Endothelial cell of umbilical vein (primary cell): ENCODE measurements around the gene SORCS2. TPM values are rescaled to one million over a fixed set of nuclear protein-coding genes. Genes with fewer than 3 reads are reported as not detected.

Experiments
- BruUV-seq: library from RNA; stranded (reverse); fragments of 400-500 nt; replicated peaks from 2 replicates; lab custom pipeline; 2021; lab: Mats Ljungman, UMichigan
- CTCF ChIA-PET: fragments of 300-600, 350-600 bp; sonication (Branson Sonifier 250); formaldehyde crosslinking; loops from one replicate; lab custom pipeline; 2021; ENCODE audit warnings: antibody characterized with exemption, inconsistent platforms; lab: Charles Lee
- POLR2A ChIA-PET: fragments of 300-600, 350-600 bp; sonication (Branson Sonifier 250); formaldehyde crosslinking; loops from one replicate; lab custom pipeline; 2021; ENCODE audit warnings: antibody characterized with exemption, inconsistent platforms; lab: Charles Lee
- DNase-seq: peaks from one replicate; pipeline ENCODE4 v3.0.0-alpha.2; 2011; ENCODE audit warnings: low read depth, low spot score
- FAIRE-seq: peaks from 2 replicates; lab custom pipeline; 2011; peaks lifted over from hg19 to GRCh38; lab: Jason Lieb, UNC
- H2AFZ ChIP-seq: 2 replicates; pipeline ENCODE4 v1.6.0; 2012; ENCODE audit warnings: low read depth, low read length, control low read depth, inconsistent platforms
- H3K27ac ChIP-seq: 2 replicates; pipeline ENCODE4 v1.5.1; 2011; ENCODE audit warnings: low read depth, mild to moderate bottlenecking, control low read depth, low read length, moderate library complexity; ENCODE audit not compliant: insufficient read depth
- H3K27me3 ChIP-seq, 2 experiments: 2 replicates each; pipeline versions ENCODE4 v1.6.0 to v1.6.1; 2011; ENCODE audit warnings: low read length in 2 of 2, mixed read lengths in 1 of 2; ENCODE audit not compliant: control insufficient read depth in 2 of 2, insufficient read depth in 2 of 2
- H3K36me3 ChIP-seq, 2 experiments: 2 replicates in 1 of 2; 3 replicates in 1 of 2; pipeline ENCODE4 v1.5.1; 2011; ENCODE audit warnings: low read length in 2 of 2, mild to moderate bottlenecking in 1 of 2, moderate library complexity in 1 of 2; ENCODE audit not compliant: control insufficient read depth in 2 of 2, insufficient read depth in 2 of 2; ENCODE audit errors: extremely low read depth in 1 of 2
- H3K4me1 ChIP-seq: 3 replicates; pipeline ENCODE4 v1.5.1; 2011; ENCODE audit warnings: mild to moderate bottlenecking, low read length; ENCODE audit not compliant: control insufficient read depth, insufficient read depth; ENCODE audit errors: extremely low read depth
- H3K4me2 ChIP-seq: 2 replicates; pipeline ENCODE4 v1.6.1; 2011; ENCODE audit warnings: low read length, control low read depth, mixed read lengths; ENCODE audit not compliant: insufficient read depth
- H3K4me3 ChIP-seq, 3 experiments: fragments of 200-600 bp in 1 of 3; sonication (generic), shearing (Covaris generic) in 1 of 3; replicated peaks in 1 of 3; 2 replicates each; pipeline ENCODE4 v1.5.1; 2011 to 2016; ENCODE audit warnings: control low read depth in 3 of 3, low read length in 3 of 3, mild to moderate bottlenecking in 2 of 3, inconsistent platforms in 1 of 3, low read depth in 1 of 3, moderate library complexity in 1 of 3; ENCODE audit not compliant: insufficient read depth in 1 of 3
- H3K79me2 ChIP-seq: 2 replicates; pipeline ENCODE4 v1.6.0; 2012; ENCODE audit warnings: low read length, inconsistent platforms; ENCODE audit not compliant: control insufficient read depth, insufficient read depth
- H3K9ac ChIP-seq: replicated peaks from 2 replicates; pipeline ENCODE3; 2011; ENCODE audit warnings: low read length, control low read depth; ENCODE audit not compliant: insufficient read depth; ENCODE audit errors: extremely low read depth
- H3K9me1 ChIP-seq: replicated peaks from 3 replicates; pipeline ENCODE4 v1.6.0; 2011; ENCODE audit warnings: mild to moderate bottlenecking, low read length; ENCODE audit not compliant: control insufficient read depth, insufficient read depth; ENCODE audit errors: extremely low read depth
- H3K9me3 ChIP-seq: replicated peaks from 2 replicates; pipeline ENCODE4 v1.5.1; 2012; ENCODE audit warnings: low read length, inconsistent platforms; ENCODE audit not compliant: control insufficient read depth, insufficient read depth
- H4K20me1 ChIP-seq: replicated peaks from 2 replicates; pipeline ENCODE3; 2011; ENCODE audit warnings: mild to moderate bottlenecking, low read length; ENCODE audit not compliant: control insufficient read depth, insufficient read depth; ENCODE audit errors: extremely low read depth
- CTCF ChIP-seq, 2 donors: IDR thresholded peaks; 1 replicate in 1 of 2; 2 replicates in 1 of 2; pipeline ENCODE4 v1.5.1; 2011; ENCODE audit warnings: low read length in 2 of 2, mild to moderate bottlenecking in 2 of 2, moderate library complexity in 2 of 2, control low read depth in 1 of 2, inconsistent platforms in 1 of 2, low read depth in 1 of 2; ENCODE audit not compliant: insufficient read depth in 1 of 2; ENCODE audit errors: extremely low read depth in 1 of 2
- EZH2 ChIP-seq: IDR thresholded peaks from 2 replicates; pipeline ENCODE4 v1.6.1; 2012; ENCODE audit warnings: borderline replicate concordance, low read depth, mild to moderate bottlenecking, moderate library complexity, low read length, inconsistent platforms; ENCODE audit not compliant: severe bottlenecking
- FOS ChIP-seq: IDR thresholded peaks from 2 replicates; pipeline ENCODE4 v1.6.1; 2011; ENCODE audit warnings: mild to moderate bottlenecking, low read length, moderate library complexity, borderline replicate concordance; ENCODE audit not compliant: insufficient read depth
- GATA2 ChIP-seq: IDR thresholded peaks from 2 replicates; pipeline ENCODE4 v1.7.0; 2011; ENCODE audit warnings: low read depth, mild to moderate bottlenecking, moderate library complexity, mixed read lengths, low read length; ENCODE audit not compliant: insufficient read length, insufficient read depth
- JUN ChIP-seq: IDR thresholded peaks from 2 replicates; pipeline ENCODE4 v1.6.1; 2011; ENCODE audit warnings: borderline replicate concordance, low read depth; ENCODE audit not compliant: insufficient read length, insufficient read depth
- MAX ChIP-seq: IDR thresholded peaks from 2 replicates; pipeline ENCODE4 v1.6.1; 2011; ENCODE audit not compliant: insufficient read depth, insufficient read length
- MYC ChIP-seq: IDR thresholded peaks from one replicate; pipeline ENCODE4 v1.6.1; 2011; ENCODE audit warnings: mild to moderate bottlenecking, low read depth, low read length
- POLR2A ChIP-seq: IDR thresholded peaks from 2 replicates; pipeline ENCODE4 v1.6.1; 2012; ENCODE audit warnings: low read depth, mild to moderate bottlenecking, control low read depth, low read length
- POLR2AphosphoS5 ChIP-seq: IDR thresholded peaks from 2 replicates; pipeline ENCODE4 v1.6.1; 2012; ENCODE audit warnings: low read depth, mild to moderate bottlenecking, control low read depth, low read length, moderate library complexity; ENCODE audit not compliant: insufficient read depth
- dilution Hi-C: fragments of 300-500 bp; cut with MboI; formaldehyde crosslinking; loops from one replicate; pipeline ENCODE4 v1.15.0; 2019; ENCODE audit warnings: low sequenced_read_pairs; ENCODE audit not compliant: extremely low pct_ligation_motif_present
- intact Hi-C: fragments of 100-400 bp; cut with micrococcal nuclease; formaldehyde crosslinking; loops from one replicate; pipeline ENCODE4 v1.10.0; 2022
- polyA plus RNA-seq, 4 experiments: library from polyadenylated mRNA; depleted of rRNA in 3 of 4; stranded (reverse) in 3 of 4; unstranded in 1 of 4; fragments of >200 nt; gene quantifications; 2 replicates each; pipeline versions ENCODE4 v1.2.1 to v1.2.3, GENCODE V29; 2011 to 2012; ENCODE audit warnings: missing spikeins in 1 of 4
- total RNA-seq: library from RNA; stranded (reverse); gene quantifications from 2 replicates; pipeline ENCODE4 v1.2.3, GENCODE V29; 2021

Gene SORCS2
- total and polyA plus RNA-seq, 2 donors (not counting 3 experiments of a cell fraction or from before 2014, with no cell fraction given) = not detected

- BruUV-seq = no TSS peak
- CTCF ChIA-PET = no interaction called here
- no peak for FAIRE-seq
- Histone ChIP-seq H3K9ac (no peak overlapping the region), H3K9me1 (no peaks in the 10 kb centered on the region), H3K4me3 (no peak overlapping the region), H2AFZ (no peak overlapping the region), H3K27me3 (no peaks in the 10 kb centered on the region), H4K20me1 (no peaks in the 10 kb centered on the region), H3K4me1 (no peaks in the 10 kb centered on the region), H3K27ac (no peak overlapping the region), H3K9me3 (no peaks in the 10 kb centered on the region), H3K79me2 (no peaks in the 10 kb centered on the region), H3K4me2 (no peak overlapping the region), H3K36me3 (no peaks in the 10 kb centered on the region)
- intact Hi-C loops (no loop called here), dilution Hi-C loops (no loop called here)
- POLR2A ChIA-PET = no interaction called here
- TF ChIP-seq FOS = no peak
- no peak for TF ChIP-seq MAX
- TF ChIP-seq CTCF (IDR thresholded peaks at IDR 0.05; ENCODE audit: extremely low read depth in 1 of 2, insufficient read depth in 1 of 2, low read depth in 1 of 2, low read length in 2 of 2) = no peak
- no peak for TF ChIP-seq JUN
- TF ChIP-seq EZH2 = no peak
- TF ChIP-seq POLR2A = no peak
- no peak for TF ChIP-seq POLR2AphosphoS5
- TF ChIP-seq MYC = no peak
- TF ChIP-seq GATA2 = no peak
- no peak for DNase-seq
Measured at GRCh38 chr4:7391637-7392437, 199.5 kb downstream of the SORCS2 start.
